SK-N-SH treated with all-trans-retinoic acid at 6 μM for 48 hours (cell line): Measurements from ENCODE around the gene MGLL.

Source experiments
- ARNTL ChIP-seq: fragments of 450-650 bp; formaldehyde crosslinking; IDR thresholded peaks from 2 replicates; pipeline ENCODE4 v1.5.0; 2020; ENCODE audit warnings: low read depth, mild to moderate bottlenecking, moderate library complexity, borderline replicate concordance
- CSDC2 ChIP-seq: fragments of 250-450 bp; sonication (Bioruptor Pico); IDR thresholded peaks from 2 replicates; pipeline ENCODE4 v1.5.0; 2020; ENCODE audit warnings: mild to moderate bottlenecking, moderate library complexity
- PATZ1 ChIP-seq: fragments of 250-450 bp; sonication (Bioruptor Pico); IDR thresholded peaks from 2 replicates; pipeline ENCODE4 v1.8.0; 2020; ENCODE audit warnings: mild to moderate bottlenecking, moderate library complexity, borderline replicate concordance
- POU6F1 ChIP-seq: fragments of 250-450 bp; sonication (Bioruptor Pico); IDR thresholded peaks from 2 replicates; pipeline ENCODE4 v1.8.0; 2021; ENCODE audit warnings: low read depth, mild to moderate bottlenecking, moderate library complexity, borderline replicate concordance
- PPARA ChIP-seq: fragments of 250-450 bp; sonication (Bioruptor Pico); IDR thresholded peaks from 2 replicates; pipeline ENCODE4 v1.5.0; 2020; ENCODE audit warnings: mild to moderate bottlenecking, borderline replicate concordance
- TOX ChIP-seq: fragments of 250-450 bp; sonication (Bioruptor Pico); IDR thresholded peaks from 2 replicates; pipeline ENCODE4 v1.8.0; 2021; ENCODE audit warnings: mild to moderate bottlenecking, moderate library complexity, borderline replicate concordance
- ZC3H10 ChIP-seq: fragments of 250-450 bp; sonication (Bioruptor Pico); IDR thresholded peaks from 2 replicates; pipeline ENCODE4 v1.5.1; 2021; ENCODE audit warnings: mild to moderate bottlenecking, moderate library complexity
- ZFP3 ChIP-seq: fragments of 250-450 bp; sonication (Bioruptor Pico); IDR thresholded peaks from 2 replicates; pipeline ENCODE4 v1.5.0; 2020; ENCODE audit warnings: mild to moderate bottlenecking, moderate library complexity
- ZFP30 ChIP-seq: fragments of 450-650 bp; formaldehyde crosslinking; IDR thresholded peaks from 2 replicates; pipeline ENCODE4 v1.5.0; 2022; ENCODE audit warnings: mild to moderate bottlenecking, moderate library complexity

GRCh38 chr3:127668906-127669305 is 153.4 kb downstream of the MGLL start:
- TF ChIP-seq CSDC2 (CRISPR knock-in tag) (no peak), ARNTL (CRISPR knock-in tag) (no peak), POU6F1 (CRISPR knock-in tag) (no peak), PPARA (CRISPR knock-in tag) (no peak), ZC3H10 (CRISPR knock-in tag) (no peak), PATZ1 (no peak), ZFP30 (CRISPR knock-in tag) (no peak), TOX (no peak), ZFP3 (CRISPR knock-in tag) (no peak)
